ENCODE measurements around the gene ERG.

Gene ERG

DNA sequence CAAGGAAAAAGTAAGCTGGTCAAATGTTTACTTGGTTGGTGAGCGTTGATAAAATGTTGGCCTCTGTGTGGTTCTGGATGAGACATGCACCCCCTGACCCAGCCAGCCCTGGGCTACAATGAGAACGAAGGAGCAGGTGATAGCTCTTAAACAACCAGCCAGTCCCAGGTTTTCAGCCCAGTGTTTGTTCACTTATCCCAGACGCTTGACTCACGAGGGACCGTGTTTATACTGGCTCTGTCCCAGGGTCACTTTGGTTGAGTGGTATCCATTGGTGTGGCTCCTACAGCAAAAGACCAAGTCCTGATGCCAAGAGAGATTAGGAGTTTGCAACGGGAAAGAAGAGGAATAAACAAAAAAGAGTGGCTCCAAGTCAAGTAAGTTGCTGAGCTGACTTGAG is 154.6 kb downstream of the ERG start:
- no peak overlapping the region for H3K4me3 ChIP-seq (replicated peaks; ENCODE audit: low read depth, low read length)
- DNase-seq (ENCODE audit: extremely low read depth, insufficient read length) = no peak
- no peaks in the 10 kb centered on the region for H3K36me3 ChIP-seq (ENCODE audit: control insufficient read depth, insufficient read depth, low read length)
- no peaks in the 10 kb centered on the region; the same call in none of the 2 replicates for H3K27me3 ChIP-seq (replicated peaks; ENCODE audit: control insufficient read depth, insufficient read depth, low read length)
- TF ChIP-seq CTCF (IDR thresholded peaks at IDR 0.05; ENCODE audit: insufficient read depth, low read length, poor library complexity, severe bottlenecking) = no peak

GRCh38 chr21:38342739-38343138 is 155.5 kb downstream of the ERG start:
- Histone ChIP-seq H3K27me3 (replicated peaks; ENCODE audit: control insufficient read depth, insufficient read depth, low read length) (no peaks in the 10 kb centered on the region; the same call in none of the 2 replicates), H3K36me3 (ENCODE audit: control insufficient read depth, insufficient read depth, low read length) (no peaks in the 10 kb centered on the region), H3K4me3 (replicated peaks; ENCODE audit: low read depth, low read length) (no peak overlapping the region)
- DNase-seq (ENCODE audit: extremely low read depth, insufficient read length) = no peak
- no peak for TF ChIP-seq CTCF (IDR thresholded peaks at IDR 0.05; ENCODE audit: insufficient read depth, low read length, poor library complexity, severe bottlenecking)

GRCh38 chr21:38341546-38342012 is 156.7 kb downstream of the ERG start:
- H3K27me3 ChIP-seq (replicated peaks; ENCODE audit: control insufficient read depth, insufficient read depth, low read length) = no peaks in the 10 kb centered on the region; the same call in none of the 2 replicates
- no peak for DNase-seq (ENCODE audit: extremely low read depth, insufficient read length)
- H3K4me3 ChIP-seq (replicated peaks; ENCODE audit: low read depth, low read length) = no peak overlapping the region
- no peaks in the 10 kb centered on the region for H3K36me3 ChIP-seq (ENCODE audit: control insufficient read depth, insufficient read depth, low read length)
- TF ChIP-seq CTCF (IDR thresholded peaks at IDR 0.05; ENCODE audit: insufficient read depth, low read length, poor library complexity, severe bottlenecking) = no peak

GRCh38 chr21:38340131-38340530 is 158.1 kb downstream of the ERG start:
- Histone ChIP-seq H3K4me3 (replicated peaks; ENCODE audit: low read depth, low read length) (no peak overlapping the region), H3K27me3 (replicated peaks; ENCODE audit: control insufficient read depth, insufficient read depth, low read length) (no peaks in the 10 kb centered on the region; the same call in none of the 2 replicates), H3K36me3 (ENCODE audit: control insufficient read depth, insufficient read depth, low read length) (no peaks in the 10 kb centered on the region)
- DNase-seq (ENCODE audit: extremely low read depth, insufficient read length) = no peak
- no peak for TF ChIP-seq CTCF (IDR thresholded peaks at IDR 0.05; ENCODE audit: insufficient read depth, low read length, poor library complexity, severe bottlenecking)

DNA sequence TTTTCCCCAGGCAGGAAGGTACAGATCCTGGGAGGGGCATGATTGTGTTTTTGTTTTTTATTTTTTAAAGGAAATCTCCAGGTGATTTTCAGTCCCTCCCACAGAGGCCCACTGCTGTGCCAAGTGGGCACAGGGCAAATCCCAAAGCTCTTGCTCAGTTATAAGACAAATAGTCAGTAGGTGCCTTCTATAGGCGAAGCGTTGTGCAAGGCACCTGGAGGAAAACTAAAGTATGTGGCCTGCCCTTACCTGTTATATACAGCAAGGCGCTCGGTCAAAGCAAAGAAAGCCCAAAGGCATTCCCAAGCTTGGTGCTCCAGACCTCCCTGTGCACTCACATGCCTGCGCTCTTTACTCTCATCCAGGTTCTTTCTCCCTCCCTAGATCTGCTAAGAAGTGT is 160.5 kb downstream of the ERG start:
- Histone ChIP-seq H3K27me3 (replicated peaks; ENCODE audit: control insufficient read depth, insufficient read depth, low read length) (no peaks in the 10 kb centered on the region; the same call in none of the 2 replicates), H3K36me3 (ENCODE audit: control insufficient read depth, insufficient read depth, low read length) (no peaks in the 10 kb centered on the region), H3K4me3 (replicated peaks; ENCODE audit: low read depth, low read length) (no peak overlapping the region)
- no peak for TF ChIP-seq CTCF (IDR thresholded peaks at IDR 0.05; ENCODE audit: insufficient read depth, low read length, poor library complexity, severe bottlenecking)
- DNase-seq (ENCODE audit: extremely low read depth, insufficient read length) = no peak

DNA sequence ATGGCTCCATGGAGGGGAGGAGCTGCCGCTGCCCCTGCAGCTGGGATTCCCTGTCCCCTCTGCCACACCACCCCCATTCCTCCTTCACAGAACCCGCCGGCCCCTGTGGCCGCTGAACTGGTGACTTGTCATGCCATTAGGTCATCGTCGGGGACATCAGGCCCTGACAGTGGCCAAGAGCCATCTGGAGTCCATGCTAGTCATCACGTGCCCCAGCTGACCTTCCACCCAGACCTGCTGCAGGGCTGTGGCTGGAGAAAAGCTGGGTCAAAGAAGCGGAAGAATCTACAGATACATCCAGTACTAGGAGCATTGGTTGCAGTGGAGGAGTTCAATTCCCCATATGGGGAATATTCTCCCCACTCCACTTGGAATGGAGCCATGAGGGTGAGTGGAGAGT is 163.4 kb downstream of the ERG start:
- Histone ChIP-seq H3K36me3 (ENCODE audit: control insufficient read depth, insufficient read depth, low read length) (no peaks in the 10 kb centered on the region), H3K4me3 (replicated peaks; ENCODE audit: low read depth, low read length) (no peak overlapping the region), H3K27me3 (replicated peaks; ENCODE audit: control insufficient read depth, insufficient read depth, low read length) (no peaks in the 10 kb centered on the region; the same call in 1 of the 2 replicates)
- no peak for DNase-seq (ENCODE audit: extremely low read depth, insufficient read length)
- no peak for TF ChIP-seq CTCF (IDR thresholded peaks at IDR 0.05; ENCODE audit: insufficient read depth, low read length, poor library complexity, severe bottlenecking)

Measured in GM06990 (cell line).